Embryonic facial prominence (tissue), 1 donor: ENCODE data around the gene RSU1.

Source experiments
- DNase-seq: peaks from one replicate; pipeline ENCODE4 v3.0.0-alpha.2; 2016; ENCODE audit errors: extremely low spot score

RSU1 gene

DNA sequence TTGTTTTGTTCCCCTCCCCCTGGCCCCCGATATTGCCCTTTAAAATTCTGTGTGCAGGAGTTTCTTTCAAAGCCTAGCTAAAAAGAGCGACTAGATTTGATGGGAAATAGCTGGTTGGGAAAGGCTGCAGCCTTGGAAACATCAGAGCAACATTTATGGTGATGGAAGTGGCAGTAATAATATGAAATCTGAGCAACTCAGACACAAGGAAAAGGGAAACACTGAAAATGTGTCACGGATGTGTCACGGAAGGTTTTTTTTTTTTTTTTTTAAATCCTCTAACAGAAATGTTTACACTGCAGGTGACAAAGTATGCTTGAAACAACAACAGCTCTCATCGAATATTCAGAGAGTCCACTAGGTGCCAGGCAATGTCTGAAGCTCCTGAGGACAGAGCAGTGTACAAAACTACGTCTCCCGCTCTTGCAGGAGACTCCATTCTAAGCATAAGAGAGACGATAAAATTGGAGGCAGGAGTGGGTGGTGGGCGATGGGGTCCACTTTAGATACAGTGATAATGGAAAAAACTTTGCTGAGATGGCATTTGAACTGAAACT is 143.0 kb downstream of the RSU1 start:
- no peak for DNase-seq

DNA sequence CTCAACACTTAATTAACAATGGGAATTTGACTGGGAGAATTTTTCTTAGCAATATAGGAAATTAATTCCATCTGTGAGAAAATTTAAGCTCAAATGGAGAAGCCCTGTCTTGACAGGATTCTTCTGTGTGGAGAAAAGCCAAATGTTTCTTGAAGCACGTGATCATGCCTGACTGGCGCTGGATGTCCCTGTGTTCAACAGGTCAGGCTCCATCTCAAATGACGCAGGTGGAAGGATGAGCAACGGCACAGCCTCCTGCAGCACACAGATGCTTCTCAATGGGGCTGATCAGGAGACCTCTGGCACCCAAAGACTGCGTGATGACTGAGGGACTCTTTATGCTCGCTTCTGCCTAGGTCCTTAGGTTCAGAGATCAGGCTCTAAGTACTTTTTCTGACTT is 143.8 kb downstream of the RSU1 start:
- DNase-seq = no peak

DNA sequence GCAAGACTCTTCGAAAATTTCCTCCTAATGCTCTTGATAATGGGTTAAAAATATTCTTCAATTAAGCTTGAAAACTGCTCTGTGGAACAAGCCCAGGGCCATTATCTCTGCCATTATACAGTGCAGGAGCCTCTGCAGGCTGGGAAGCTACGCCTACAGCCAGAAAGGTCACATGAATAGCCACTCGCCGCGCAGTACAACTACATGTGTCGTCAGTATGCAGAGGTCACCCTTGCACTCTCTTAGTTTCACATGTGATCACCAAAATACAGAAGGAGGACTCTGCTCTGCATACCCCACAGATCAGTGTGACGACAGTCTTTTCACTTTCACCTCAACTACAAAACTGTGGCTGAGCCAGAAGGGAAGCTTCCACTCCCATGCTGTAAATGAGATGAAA is 153.8 kb downstream of the RSU1 start:
- no peak for DNase-seq

DNA sequence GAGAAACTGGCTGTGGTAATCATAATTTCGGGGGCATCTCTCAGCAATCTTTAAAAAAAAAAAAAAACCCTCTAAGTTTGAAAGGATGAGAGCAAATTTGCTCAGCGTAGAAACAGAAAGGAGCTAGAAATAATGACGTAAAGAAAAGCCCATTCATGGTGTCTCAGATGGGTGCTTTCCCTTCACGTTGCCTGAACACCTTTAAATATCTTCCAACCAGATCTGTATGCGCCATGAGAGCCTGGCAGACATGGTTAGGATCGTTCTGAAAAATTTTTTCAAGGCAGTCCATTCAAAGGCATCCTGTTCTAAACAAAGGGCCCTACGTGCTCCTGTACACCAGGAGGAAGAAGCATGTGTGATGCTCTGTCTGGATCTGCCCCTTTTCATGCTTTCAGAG is 154.3 kb downstream of the RSU1 start:
- no peak for DNase-seq

DNA sequence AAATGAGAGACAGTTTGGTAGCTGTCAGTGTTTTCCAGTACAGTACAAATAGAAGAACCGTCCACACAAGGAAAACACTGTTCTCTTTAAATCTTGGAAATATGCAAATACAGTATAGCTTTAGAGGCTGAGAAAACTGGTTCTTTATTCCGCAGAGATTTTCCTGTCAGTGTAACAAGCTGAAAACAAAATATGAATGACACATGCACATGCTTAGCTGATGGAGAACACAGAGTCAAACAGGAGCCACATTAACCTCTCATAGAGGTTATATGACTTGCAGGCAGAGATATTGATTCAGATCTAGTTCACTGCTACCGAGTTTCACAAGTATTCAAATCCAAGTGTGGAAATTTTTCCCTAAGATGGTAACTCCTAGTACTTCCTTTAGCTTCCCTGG is 160.3 kb downstream of the RSU1 start:
- DNase-seq = no peak

DNA sequence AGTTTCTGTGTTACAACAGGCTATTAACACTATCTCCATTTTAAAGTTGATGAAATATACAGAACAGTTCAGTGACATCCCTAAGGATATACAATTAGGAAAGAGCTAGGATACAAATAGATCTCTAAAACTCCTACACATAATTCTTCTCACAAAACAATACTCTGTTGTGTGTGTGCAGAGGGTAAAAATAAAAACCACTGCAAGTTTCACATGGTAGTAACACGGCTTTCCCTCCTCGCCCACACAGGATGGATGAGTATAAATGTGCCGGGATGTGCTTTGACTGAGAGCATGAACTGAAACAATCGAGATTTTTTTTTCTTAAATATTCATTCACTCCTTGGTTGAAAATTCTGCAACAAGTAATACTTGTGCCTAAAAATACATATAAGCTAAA is 164.0 kb downstream of the RSU1 start:
- no peak for DNase-seq

DNA sequence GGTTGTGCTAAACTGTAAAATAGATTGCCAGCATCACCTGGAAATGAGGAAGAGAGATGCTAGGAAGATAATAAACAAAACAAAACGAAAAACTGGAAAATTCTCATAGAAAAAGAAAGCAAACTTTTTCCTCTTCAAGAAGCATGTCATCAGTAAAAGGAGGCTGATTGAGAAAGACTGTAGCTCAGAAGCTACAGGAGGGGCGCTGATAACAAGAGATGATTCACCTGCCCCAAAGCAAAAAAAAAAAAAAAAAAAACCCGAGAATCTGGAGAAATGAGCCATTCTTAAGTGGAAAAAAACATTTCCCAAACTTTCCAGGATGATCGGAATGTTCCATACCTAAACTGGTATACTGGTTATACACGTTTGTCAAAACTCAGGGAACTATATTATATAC is 165.1 kb downstream of the RSU1 start:
- DNase-seq = no peak

DNA sequence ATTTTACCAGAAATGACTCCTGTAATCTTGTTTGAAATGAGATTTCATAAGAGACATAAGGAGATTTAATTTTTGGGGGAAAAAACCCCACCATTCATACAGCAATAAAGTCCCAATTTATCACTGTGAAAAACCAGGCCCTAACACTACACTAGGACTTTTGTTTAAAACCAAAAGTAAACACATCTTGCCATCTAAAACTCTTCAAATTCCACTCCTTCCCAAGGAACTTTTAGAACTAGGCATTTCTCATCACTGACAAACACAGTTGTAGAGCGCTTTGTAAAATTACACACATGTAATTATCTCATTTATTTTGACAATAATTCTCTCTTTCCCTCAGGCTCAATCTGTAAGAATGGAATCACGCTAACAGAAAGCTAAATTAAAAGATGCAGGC is 167.5 kb downstream of the RSU1 start:
- no peak for DNase-seq

DNA sequence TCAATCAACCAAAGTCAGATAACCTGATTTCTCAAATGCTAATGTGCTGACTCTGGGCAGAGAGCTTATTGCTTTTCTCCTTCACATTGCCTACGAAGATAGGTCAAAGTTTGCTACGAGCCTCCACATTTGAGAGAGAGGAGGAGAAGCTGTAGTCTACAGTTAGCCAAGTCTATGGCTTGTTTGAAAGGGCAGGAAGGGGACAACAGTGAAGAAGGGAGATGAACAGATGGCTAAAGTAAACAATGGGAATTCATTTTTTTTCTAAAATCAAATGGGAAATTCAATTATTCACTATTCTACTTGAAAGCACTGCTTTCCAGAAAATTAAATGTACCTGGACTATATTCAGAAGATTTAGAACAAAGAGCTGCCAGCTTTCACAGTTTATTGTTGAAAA is 168.9 kb downstream of the RSU1 start:
- DNase-seq = no peak

DNA sequence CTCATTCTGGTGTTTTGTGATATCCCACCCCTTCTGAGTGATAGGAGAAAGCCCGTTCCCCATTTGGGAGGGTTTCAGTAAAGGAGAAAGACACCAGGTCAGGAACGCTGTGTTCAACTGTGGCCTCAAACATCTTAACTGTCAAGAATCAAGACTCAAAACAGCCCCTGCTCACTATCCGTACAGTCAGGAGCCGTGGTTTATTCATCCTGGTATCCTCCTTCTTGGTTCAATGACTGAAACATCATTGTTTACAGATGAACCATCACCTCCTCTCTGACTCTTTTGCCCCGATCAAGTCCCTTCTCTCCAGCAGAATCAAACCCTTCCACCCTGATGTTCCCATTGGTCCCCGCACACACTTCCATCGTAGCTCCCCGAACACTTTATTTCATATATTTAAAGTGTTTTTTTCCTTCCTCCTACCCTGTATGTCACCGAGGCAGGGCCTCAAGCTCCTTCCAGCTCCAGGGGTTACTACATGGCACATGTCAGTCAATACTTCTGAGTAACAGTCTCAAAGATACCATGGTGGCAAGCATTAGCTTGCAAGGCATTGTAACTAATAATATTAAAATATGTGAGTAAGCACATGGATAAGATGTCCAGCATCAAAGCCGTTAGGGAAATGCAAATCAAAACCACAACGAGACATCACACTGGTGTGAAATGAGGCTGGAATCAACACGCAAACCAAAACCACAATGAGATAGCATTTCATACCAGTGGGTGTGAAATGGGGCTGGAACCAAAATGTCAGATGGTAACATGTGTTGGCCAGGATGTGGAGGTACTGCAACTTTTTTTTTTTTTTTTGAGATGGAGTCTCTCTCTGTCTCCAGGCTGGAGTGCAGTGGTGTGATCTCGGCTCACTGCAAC is 170.8 kb downstream of the RSU1 start:
- no peak for DNase-seq

DNA sequence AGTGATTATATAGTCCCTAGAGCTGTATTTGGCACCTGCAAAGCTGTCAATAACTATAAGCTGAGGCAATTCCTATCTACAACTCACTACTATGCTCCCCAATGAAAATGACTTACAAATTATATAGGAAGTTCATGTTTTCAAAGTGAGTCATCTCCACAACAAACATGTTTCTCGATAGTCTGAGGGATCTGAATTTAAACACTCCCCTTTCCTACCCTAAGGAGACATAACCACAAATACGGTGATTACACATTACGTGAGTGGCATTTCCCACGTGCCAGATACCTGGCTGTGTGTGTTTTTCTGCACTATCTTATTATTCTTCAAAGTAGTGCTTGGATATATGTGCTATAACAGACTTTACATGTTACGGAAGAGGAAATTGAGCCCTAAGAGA is 173.1 kb downstream of the RSU1 start:
- DNase-seq = no peak

DNA sequence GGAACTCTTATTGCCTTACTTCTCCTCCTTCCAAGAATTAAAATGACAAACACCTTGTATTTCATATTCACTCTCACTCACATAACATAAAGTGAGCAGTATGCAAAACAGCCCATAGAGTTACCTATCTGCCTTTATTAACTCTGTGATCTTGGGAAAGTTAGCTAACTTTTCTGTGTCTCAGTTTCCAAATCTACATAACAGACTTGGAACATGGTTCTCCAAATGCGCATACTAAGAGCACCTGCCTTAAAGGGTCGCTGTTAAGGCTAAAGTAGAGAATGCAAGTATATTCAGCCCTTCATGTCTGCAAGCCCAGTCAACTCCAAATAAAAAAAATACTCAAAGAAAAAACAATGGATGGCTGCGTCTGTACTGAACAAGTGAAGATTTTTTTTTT is 173.7 kb downstream of the RSU1 start:
- no peak for DNase-seq

DNA sequence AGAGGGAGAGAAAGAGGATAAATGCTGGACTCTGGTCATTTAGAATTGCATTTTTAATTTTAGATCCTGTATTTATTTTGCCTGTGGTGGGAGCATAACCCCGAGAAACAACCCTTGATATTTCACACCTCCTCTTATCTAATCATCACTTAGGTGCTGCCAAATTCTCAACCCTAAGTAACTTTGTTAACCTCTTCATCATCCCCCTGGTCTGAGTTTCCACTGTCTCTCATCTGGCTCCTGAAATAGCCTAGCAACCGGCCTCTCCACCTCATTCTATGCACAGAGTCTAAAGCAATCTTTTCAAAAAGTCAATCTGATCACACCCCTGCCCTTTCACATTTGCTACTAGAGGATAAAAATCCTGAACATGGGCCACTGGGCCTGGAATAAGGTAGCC is 177.1 kb downstream of the RSU1 start:
- DNase-seq = no peak

DNA sequence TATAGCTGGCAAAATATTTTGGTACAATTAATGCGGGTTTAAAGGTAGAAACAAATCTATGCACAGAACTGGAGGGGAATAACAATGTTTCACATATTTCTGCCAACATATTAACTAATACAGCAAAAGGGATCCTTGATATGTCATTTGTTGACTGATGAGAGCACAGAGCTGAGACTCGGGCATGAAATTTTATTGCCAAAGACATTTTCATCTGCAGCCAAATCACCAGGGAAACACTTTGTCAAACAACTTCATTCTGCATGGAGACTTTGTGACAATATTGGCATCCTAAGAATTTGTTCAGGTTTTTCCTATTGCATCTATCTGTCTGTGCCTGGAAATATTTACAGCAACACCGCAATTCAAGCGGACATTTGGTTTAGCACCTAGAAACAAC is 177.8 kb downstream of the RSU1 start:
- no peak for DNase-seq

DNA sequence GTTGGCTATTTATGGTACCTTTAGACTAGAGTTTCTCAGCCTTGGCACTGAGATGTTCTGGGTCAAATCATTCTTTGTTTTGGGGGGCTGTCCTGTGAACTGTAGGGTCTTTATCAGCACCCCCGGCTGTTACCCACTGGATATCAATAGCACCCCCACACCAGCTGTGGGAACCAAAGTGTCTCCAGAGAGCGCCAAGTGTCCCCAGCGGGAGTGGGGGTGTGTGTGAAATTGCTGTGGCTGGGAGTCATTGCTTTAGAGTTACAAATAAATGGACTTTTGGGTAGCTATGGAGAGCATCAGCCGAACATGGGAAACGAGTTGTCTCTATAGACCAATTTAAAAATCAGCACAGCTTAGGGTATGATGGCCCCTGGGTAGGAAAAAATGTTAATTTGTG is 184.2 kb downstream of the RSU1 start:
- DNase-seq = no peak

DNA sequence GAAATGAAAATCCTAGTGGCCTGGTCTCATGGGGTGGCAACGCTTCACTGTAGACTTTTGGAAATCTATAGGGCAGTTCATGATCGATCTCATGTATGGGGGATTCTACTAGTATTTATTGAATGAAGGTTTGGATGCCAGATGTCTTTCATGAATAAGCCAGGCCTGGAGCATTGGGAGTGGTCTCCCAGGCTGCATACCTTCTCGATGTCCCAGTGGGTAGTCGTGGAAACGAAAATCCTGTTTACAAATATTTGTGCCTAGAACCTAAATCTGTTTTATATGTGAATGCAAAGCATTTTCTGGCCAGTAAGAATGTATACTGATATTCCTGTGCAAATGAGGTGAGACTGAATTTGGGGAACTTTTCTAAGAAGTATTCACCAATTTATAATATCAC is 190.5 kb downstream of the RSU1 start:
- DNase-seq = no peak

DNA sequence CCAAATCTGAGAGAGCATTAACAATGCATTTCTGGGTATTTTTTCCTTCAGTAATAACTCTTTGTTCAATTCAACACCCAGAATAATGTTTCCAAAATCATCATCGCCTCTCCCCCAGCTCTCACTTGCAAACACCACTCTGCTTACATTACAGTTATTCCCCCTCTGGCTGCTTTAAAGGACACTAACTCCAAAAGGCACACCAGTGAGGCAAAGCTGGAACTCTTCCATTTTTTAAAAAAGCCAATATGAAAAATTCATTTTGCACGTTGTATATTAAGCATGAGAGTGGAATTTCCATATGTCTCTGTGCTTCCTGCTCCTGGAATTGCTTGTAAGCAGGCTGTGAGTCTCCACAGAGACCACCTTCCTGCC is 204.3 kb downstream of the RSU1 start:
- DNase-seq = no peak

DNA sequence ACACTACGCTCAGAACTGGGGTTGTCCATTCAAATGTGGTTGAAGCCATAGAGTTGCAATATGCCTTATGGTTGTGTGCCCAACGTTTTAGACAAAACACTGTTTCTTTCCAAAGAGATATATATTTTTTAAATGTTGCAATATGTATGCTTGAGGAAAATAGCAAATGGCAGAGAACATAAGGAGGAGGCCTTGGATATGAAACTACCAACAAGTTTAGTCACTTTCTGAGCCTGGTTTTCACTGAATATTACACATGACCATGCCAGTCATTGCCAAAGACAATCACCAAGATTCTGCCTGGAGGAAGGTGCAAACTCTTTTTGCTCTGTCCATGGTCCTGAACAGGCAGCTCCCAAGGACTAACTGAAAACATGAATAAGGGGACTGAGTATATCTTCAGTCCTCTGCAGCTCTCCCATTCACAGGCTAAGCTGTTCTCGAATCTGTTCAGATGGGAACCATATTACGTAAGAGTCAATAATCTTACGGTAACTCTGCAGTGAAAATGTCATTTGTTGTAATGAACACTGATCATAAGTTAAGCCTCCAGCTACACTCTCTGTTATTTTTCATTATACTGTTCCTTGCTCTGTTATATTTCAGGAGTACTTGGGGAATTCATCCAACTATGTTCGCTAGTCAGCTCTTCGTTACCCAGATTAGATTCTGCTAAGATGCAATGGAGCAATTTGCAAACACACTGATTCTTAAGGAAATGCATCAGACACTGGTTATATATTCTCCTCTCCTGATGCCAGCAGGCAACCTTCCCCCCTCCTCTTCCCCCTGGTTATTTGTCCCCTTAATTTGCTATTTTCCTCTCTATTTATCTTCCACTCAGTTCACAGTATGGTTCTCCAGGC is 204.9 kb downstream of the RSU1 start:
- DNase-seq = no peak

DNA sequence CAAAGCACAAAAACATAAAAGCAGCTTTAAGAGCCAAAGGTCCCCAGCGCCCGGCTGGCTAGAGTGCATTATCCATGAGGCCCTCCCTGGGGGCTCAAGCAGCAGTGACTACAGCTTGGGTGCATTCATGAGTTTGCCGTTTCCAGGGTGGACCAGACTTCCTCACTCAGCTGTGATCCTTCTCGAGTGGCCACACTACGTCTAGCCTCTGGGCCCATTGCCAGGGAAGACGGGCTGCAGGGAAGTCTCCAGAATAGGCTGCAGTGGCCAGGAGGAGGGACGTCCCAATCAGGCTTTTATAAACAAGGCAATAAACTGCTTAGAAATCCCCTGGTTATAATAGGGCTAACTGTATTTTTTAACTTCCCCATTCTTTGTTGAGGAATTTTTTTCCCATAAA is 206.2 kb downstream of the RSU1 start:
- DNase-seq = no peak

DNA sequence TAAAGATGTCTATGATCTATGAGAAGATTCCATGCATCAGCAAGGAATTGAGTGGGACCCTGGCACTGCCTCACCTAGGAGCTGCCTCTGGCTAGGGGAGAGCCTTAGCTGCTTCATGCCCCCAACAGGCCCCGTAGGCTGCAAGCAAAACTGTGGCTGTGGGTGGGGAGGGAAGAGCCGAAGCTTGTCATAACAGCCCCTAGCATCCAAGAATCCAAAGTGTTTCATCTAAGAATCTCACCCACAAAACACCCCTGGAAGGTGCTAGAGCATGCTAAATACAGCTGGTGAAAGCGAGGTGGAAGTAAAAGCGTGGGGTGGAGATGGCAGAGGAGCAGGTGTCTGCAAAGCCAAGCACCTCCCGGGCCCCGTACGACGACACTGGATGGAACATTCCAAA is 208.0 kb downstream of the RSU1 start:
- DNase-seq = no peak

DNA sequence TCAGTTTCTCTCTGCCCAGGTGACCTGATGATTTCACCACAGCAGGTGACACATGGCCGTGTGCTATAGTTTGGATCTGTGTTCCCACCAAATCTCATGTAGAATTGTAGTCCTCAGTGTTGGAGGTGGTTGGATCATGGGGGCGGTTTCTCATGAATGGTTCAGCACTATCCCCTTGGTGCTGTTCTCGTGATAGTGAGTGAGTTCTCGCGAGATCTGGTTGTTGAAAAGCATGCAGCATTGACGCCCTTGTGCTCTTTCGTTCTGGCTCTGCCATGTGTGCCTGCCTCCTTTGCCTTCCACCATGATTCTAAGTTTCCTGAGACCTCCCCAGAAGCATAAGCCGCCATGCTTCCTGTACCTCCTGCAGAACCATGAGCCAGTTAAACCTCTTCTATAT is 210.3 kb downstream of the RSU1 start:
- no peak for DNase-seq

DNA sequence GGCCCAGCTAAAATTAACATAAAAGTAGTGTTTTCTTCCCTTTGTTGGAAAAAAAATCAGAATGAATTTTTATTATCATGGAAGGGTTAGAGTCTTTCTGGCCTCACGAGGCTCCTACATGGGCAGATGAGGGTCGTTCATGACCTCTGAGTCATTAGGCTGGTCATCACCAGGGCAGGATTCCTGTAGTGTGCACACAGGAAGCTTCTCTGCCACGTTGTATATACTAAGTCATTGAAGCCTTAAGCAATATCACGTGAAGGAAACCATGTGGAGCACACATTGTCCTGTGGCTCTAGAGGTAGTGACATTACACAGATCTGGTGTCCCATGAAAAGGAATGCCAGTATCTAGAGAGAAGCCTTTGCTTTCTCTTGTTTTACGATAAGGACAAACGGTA is 210.8 kb downstream of the RSU1 start:
- DNase-seq = no peak

DNA sequence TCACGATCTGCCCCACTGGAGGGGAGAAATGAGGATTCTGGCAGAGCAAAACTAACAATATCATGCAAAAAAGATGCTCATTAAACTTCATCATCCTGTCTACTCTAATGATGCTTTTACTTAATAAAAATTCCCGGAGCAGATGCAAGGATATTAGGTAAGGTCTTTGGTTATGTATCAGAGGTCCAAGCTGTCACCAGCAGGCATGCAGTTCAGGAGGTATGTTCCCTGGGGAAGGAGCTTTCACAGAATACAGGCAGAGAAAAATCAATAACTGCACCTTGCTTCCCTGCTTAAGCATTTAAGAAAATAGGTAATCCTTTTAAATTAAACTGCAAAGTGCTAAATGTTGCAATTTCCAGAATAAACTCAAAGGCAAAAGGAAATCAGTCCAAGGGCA is 213.9 kb downstream of the RSU1 start:
- no peak for DNase-seq
